Heart left ventricle (tissue), 13 donors: ENCODE measurements around the gene GTF3C1.

Source experiments
- CTCF ChIP-seq, 12 donors: fragments of 200-600 bp; sonication (generic) in 4 of 12; IDR thresholded peaks; one replicate each; pipeline versions ENCODE4 v1.5.0 to v1.8.0; 2018 to 2022; ENCODE audit warnings: antibody characterized with exemption in 12 of 12, mild to moderate bottlenecking in 5 of 12
- POLR2A ChIP-seq, 2 donors: fragments of 450-650 bp; IDR thresholded peaks; one replicate each; pipeline ENCODE4 v1.6.1; 2017; ENCODE audit warnings: antibody characterized with exemption in 2 of 2, mild to moderate bottlenecking in 2 of 2, moderate library complexity in 2 of 2
- donor health status: ischemic (EF 13 %, LVEDD 7.1; RV severe dilation, severe dysfunction).
- donor health status: DM: no; HTN: yes; CAD: no.
- donor health status: DM: no; HTN: no; CAD: no.
- donor health status: ischemic (EF 25% LVEDD 6.9; RV normal size, moderate dysfunction).
- donor health status: ischemic (EF 25% LVEDD 5.7; RV mildly dilated, moderate dysfunction).
- donor health status: ischemic (EF 35%, LVEDD 5.7; RV mildly dilated, moderate dysfunction).
- donor health status: nonischemic (EF 11% LVEDD 7.7; RV severe dilation, severe dysfunction).
- donor health status: DM: yes; HTN: yes; CAD: no.
- donor health status: PGD.
- donor health status: ischemic (EF 29% LVEDD 5.4; RV normal size, mild dysfunction).
- donor health status: nonischemic (EF 23%, LVEDD 6.1; RV moderate dilation, normal function).

GRCh38 chr16:27558434-27558833 lies 8.7 kb upstream of the GTF3C1 start:
- TF ChIP-seq CTCF (IDR thresholded peaks at IDR 0.05) (no peak), POLR2A (IDR thresholded peaks at IDR 0.05) (no peak)
